Stimulated activated CD4-positive, alpha-beta T cell treated with anti-CD3 and anti-CD28 coated beads, Interleukin-4, amount 100 ng/mL, for 1 hour (primary cell): ENCODE measurements around the gene CAMK1D.

Source experiments
- DNase-seq: peaks from one replicate; pipeline ENCODE4 v3.0.0-alpha.2; 2020

The CAMK1D gene

DNA sequence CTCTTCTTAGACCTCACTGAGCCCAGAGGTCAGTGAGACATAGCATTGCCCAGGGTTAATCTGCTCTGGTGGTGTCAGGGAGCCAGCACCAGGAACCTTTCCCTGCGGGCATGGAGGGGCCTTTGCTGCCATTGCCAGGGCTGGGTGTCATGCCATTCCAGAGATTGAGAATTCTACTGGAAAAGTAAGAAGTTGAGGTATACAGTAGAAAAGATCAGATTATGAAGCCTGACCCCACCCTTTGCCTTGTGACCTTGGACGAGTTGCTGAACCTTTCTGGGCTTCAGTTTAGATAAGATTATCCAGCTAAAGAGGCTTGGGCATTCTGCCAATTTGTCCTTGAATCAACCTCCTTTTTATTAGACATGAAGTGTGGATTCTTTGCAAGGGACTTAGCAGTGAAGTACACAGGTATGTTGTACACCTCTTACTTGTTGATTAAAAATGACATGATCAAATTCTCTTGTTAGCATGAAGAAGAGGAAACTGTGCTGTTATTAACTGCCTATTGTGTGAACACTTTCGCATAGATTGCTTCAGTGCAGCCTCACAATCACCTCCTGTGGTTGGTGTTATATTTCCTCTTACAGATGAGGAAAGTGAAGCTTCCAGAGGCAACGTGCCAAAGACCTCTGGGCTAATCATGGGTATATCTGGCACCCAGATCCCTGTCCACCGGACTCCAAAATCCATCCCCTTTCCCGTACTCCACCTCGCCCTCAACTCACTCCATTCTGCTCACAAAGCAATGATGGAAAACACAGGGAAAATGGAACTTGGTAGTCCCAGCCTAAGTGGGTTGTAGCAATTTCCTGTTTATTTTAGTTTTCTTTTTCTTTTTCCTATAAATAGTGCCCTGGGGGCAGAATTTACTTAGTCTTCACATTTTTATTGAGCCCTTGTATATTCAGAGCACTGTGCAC is 151.3 kb downstream of the CAMK1D start:
- DNase-seq = no peak

GRCh38 chr10:12501324-12501723 is 152.0 kb downstream of the CAMK1D start:
- DNase-seq = no peak

DNA sequence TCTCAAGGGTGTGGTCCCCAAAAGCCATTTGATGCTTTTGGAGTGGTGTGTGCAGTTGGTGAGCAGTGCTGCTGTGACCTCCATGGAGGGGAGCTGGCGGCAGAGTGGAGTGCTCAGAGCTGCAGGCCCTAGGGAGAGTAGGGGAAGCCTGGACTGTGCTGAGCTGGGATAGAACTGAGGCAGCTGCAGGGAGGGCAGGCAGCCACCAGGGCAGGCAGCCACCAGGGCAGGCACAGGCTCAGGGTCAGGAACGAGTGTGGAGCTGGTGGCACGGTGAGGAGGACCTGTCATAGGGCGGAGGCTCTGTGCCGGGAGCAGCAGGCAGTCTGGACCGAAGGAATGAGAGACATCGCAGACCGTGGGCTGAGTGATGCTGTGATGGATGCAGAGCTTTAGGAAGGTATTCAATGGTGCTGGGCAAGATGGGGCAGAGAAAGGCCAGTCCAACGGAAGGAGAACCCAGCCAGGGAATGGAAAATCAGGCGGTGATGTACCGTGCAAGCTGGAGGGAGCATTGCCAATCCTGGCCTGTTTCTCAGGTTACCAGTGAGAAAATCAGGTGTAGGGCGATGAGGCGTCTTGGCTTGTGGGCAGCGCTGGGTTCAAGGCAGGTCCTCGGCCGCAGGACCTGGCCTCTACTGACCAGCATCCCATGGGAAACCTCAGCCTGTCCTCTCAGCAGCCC is 152.6 kb downstream of the CAMK1D start:
- no peak for DNase-seq

GRCh38 chr10:12502526-12503274 is 153.4 kb downstream of the CAMK1D start:
- no peak for DNase-seq

GRCh38 chr10:12503311-12503710 is 154.0 kb downstream of the CAMK1D start:
- no peak for DNase-seq

- no peak for DNase-seq
Measured at GRCh38 chr10:12504176-12504575, 154.8 kb downstream of the CAMK1D start.

DNA sequence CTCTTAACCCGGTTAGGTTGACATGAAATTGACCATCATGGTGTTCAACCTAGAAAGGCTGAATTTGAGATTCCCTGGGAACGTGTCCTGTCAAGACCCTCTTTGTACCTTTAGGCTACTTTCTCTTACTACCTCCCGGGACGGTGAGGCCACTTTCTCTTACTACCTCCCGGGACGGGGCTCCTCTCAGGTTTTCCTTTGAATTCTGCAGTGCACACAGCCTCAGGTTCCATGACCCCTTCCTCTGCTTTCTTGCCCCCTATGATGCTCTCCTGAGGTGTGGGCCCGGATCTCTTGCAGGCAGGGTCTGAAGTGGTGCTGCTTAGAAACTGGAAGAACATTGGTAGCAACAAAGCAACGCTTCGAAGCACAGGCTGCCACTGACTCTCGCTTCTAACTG is 155.3 kb downstream of the CAMK1D start:
- DNase-seq = no peak

GRCh38 chr10:12505683-12506082 is 156.3 kb downstream of the CAMK1D start:
- DNase-seq = no peak

GRCh38 chr10:12507165-12507850 is 158.0 kb downstream of the CAMK1D start:
- no peak for DNase-seq

- DNase-seq = no peak
Measured at GRCh38 chr10:12508165-12508564, 158.8 kb downstream of the CAMK1D start.

GRCh38 chr10:12509016-12509793 is 159.9 kb downstream of the CAMK1D start:
- DNase-seq = no peak

DNA sequence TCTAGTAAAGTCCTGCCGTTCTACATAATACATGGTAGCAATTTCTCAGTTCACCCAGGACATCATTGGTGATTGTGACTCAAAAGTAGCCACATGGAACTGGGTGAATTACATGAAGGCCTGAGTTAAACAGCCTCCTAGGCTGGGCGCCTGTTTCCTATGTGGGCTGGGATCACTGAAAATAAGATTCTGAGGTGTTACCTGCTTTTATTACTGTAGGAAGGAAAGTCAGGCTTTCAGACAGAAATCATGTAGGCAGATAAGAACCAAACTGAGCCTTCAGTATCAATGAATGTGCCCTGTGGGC is 160.4 kb downstream of the CAMK1D start:
- DNase-seq = no peak

DNA sequence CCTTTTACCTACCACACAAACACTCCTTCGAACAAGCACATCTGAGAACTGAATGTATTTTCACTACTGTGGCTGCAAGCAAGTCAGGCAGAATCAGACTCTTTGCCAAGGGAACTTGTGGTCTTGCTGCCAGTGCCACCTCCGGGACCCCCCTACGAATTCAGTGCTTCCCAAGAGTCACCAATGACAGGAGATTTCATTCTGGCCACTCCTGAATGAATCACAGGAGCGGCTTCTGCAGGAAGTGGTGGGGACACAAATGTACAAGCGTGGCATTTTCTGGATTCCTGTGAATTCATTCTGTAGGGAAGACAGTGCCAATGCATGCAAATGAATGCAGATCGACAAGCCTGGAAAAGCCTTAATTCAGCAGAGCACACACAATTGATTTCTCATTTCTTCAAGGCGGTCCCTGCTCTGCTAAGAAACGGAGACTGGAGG is 161.2 kb downstream of the CAMK1D start:
- DNase-seq = no peak

DNA sequence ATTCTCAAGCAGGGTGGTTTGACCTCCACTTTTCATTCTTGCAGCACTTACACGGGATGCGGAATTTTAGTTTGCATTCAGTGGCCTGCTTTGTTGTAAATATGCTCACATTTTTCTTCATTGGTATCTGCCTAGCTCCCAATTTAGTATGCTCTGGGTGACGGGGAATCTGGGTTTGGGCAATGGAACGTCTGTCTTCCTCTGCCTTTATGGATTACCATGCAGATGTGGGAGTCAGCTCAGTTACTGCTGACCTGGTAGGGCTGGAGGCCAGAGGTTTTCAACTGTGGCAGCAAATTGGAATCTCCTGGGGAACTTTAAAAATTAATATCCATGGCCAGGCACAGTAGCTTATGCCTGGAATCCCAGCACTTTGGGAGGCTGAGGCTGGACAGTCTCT is 161.6 kb downstream of the CAMK1D start:
- DNase-seq = no peak

DNA sequence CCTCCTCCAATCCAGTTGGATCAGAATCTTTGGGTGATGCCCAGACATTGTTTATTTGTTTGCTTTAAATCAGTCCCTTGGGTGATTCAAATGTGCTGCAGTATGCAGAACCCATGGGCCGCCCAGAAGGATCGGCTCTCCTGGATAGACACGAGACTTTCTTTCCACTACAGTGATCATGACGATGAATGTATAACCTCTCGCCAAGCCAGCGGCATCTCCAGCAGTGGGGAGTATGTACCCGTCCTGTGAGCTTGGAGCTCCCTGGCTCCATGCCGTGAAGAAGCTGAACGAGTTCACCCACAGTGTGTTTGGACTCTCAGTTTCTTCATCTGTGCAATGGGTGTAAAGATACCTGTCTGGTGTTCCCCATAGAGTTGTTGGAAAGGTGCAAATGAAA is 162.3 kb downstream of the CAMK1D start:
- no peak for DNase-seq

GRCh38 chr10:12512332-12513002 is 163.1 kb downstream of the CAMK1D start:
- no peak for DNase-seq

- DNase-seq = no peak
Measured at GRCh38 chr10:12513003-12513365, 163.6 kb downstream of the CAMK1D start.

DNA sequence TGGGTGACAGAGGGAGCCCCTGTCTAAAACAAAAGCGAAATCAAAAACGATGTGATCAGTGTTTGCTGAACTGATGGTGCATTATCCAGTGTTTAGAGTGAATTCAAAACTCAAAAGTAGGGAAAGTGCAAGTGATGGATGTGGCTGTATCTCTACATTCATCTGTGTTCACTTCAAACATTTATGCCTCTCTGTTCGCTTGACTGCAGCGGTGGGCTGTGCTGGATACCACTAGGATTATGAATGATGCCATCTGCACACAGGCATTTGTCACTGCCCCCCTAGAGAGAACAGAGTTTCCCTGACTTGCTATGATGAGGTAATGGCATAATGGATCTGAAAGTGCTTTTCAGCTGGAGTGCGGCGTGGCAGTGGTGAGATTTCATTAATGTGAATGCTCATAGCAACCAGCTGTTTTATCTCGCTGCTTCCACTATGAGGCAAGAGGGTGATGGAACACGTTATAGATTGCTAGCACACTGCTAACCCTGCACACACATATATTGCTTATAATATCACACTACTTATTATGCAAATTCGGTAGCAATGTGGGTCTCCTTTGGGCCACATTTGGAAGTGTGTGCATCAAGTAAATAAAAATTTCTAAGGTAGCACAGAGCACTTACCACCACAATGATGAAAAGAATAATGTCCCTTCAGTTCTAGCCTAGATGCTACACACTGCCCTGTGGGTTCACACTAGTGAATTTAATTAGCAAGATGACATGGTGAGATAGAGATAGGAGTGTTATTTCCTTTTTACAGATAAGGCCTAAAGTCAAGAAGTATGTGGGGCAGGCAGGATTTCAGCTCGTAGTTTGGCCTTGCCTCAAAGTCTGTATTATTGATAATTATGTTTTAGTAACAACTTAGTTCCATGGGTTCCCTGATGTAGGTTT is 164.7 kb downstream of the CAMK1D start:
- DNase-seq = no peak

GRCh38 chr10:12518024-12518423 is 168.7 kb downstream of the CAMK1D start:
- DNase-seq = no peak

DNA sequence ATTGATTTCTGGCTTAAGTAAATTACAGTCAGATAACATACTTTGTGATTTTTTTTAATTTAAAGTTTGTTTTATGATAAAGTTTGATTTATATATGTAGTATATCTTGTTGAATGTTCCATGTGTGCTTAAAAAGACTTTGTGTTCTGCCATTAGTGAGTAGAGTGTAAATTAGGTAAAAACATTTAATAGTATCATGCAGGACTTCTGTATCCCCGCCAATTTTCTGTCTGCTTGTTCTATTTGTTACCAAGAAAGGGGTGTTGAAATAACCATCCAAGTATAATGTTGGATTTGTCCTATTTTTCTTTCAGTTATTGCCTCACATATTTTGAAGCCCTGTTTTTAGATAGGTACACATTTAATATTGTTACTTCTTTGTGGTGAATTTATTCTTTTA is 172.1 kb downstream of the CAMK1D start:
- DNase-seq = no peak

DNA sequence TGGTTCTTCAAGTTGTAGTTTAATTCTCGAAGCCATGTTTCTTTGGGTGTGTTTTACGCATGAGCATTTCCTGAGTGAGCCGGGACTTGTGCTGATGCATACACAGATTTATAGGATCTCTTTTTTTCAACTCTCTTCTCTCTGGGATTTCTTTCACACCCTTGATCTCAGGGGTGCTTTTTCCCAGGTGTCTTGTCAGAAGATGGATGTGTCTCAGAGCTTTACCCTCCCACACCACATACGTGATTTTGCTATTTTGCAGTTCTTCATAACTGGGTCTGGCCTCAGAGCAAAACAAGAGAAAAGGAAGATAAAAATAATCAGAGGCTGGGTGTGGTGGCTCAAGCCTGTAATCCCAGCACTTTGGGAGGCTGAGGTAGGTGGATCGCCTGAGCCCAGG is 177.0 kb downstream of the CAMK1D start:
- no peak for DNase-seq
